Smooth muscle cell (in vitro differentiated cells): Measurements from ENCODE around the gene FCHSD1. TPM values are rescaled to one million over a fixed set of nuclear protein-coding genes. Genes with fewer than 3 reads are reported as not detected.

ENCODE experiments used
- DNase-seq: peaks from one replicate; lab custom pipeline; 2025; ENCODE audit not compliant: unreplicated experiment; lab: John Stamatoyannopoulos, UW
- H2AFZ ChIP-seq: fragments of 200-600 bp; sonication (generic); 2 replicates; pipeline ENCODE4 v1.6.0; 2016; ENCODE audit warnings: antibody characterized with exemption, low read depth, mild to moderate bottlenecking
- H3F3A ChIP-seq: fragments of 200-600 bp; sonication (generic); 2 replicates; pipeline ENCODE4 v1.6.0; 2017; ENCODE audit warnings: antibody characterized with exemption, low read depth
- H3K27ac ChIP-seq: fragments of 200-600 bp; sonication (generic); 2 replicates; pipeline ENCODE4 v1.5.1; 2016; ENCODE audit warnings: low read depth, mild to moderate bottlenecking
- H3K27me3 ChIP-seq: fragments of 200-600 bp; sonication (generic); 2 replicates; pipeline ENCODE4 v1.6.1; 2016; ENCODE audit warnings: low read depth, mild to moderate bottlenecking
- H3K36me3 ChIP-seq: fragments of 200-600 bp; sonication (generic); 2 replicates; pipeline ENCODE4 v1.5.1; 2016; ENCODE audit warnings: low read depth
- H3K4me1 ChIP-seq: fragments of 200-600 bp; sonication (generic); 2 replicates; pipeline ENCODE4 v1.5.1; 2016; ENCODE audit warnings: low read depth
- H3K4me2 ChIP-seq: fragments of 200-600 bp; sonication (generic); 2 replicates; pipeline ENCODE4 v1.6.0; 2016; ENCODE audit warnings: mild to moderate bottlenecking
- H3K4me3 ChIP-seq: fragments of 200-600 bp; sonication (generic); 2 replicates; pipeline ENCODE4 v1.5.1; 2016; ENCODE audit warnings: mild to moderate bottlenecking
- H3K79me2 ChIP-seq: fragments of 200-600 bp; sonication (generic); 2 replicates; pipeline ENCODE4 v1.6.0; 2016; ENCODE audit warnings: low read depth, mild to moderate bottlenecking
- H3K9ac ChIP-seq: fragments of 200-600 bp; sonication (generic); 2 replicates; pipeline ENCODE4 v1.6.0; 2016; ENCODE audit warnings: low read depth
- H3K9me3 ChIP-seq: fragments of 200-600 bp; sonication (generic); replicated peaks from 2 replicates; pipeline ENCODE4 v1.5.1; 2016; ENCODE audit warnings: low read depth
- H4K20me1 ChIP-seq: fragments of 200-600 bp; sonication (generic); 2 replicates; pipeline ENCODE4 v1.6.0; 2016; ENCODE audit warnings: low read depth
- CTCF ChIP-seq: fragments of 200-600 bp; sonication (generic); IDR thresholded peaks from 2 replicates; pipeline ENCODE4 v1.5.1; 2017; ENCODE audit warnings: borderline replicate concordance, mild to moderate bottlenecking, antibody characterized with exemption; ENCODE audit not compliant: insufficient read depth, poor library complexity, severe bottlenecking
- WGBS: methylation state at CpG from one replicate; pipeline ENCODE4 v1.1.7; 2016; ENCODE audit warnings: low lambda C conversion rate; 5-methylcytosine and 5-hydroxymethylcytosine counted together
- polyA plus RNA-seq: library from polyadenylated mRNA; unstranded; fragments of >200 nt; fragmentation: Nextera tagmentation; extraction: Ambion mirVana; gene quantifications from 2 replicates; pipeline ENCODE4 v1.2.1, GENCODE V29; 2016
- total RNA-seq: library from RNA; depleted of rRNA; stranded (reverse); fragments of >200 nt; gene quantifications from 2 replicates; pipeline ENCODE4 v1.2.3, GENCODE V29; 2014

Gene FCHSD1
- total and polyA plus RNA-seq, 2 experiments from 2014 or later, result 15.7 to 16.4 TPM

- peak overlapping the region; percentile 77 for H3K27ac ChIP-seq
- H3K79me2 ChIP-seq, result no peaks in the 10 kb centered on the region
- H3K27me3 ChIP-seq, result no peaks in the 10 kb centered on the region
- no peaks in the 10 kb centered on the region for H3K9me3 ChIP-seq
- no peak overlapping the region for H3K9ac ChIP-seq
- H2AFZ ChIP-seq, result no peak overlapping the region
- no peak for TF ChIP-seq CTCF
- 61% methylated on average over 8 of the region's 8 CpGs for WGBS
- no peak for DNase-seq
- no peaks in the 10 kb centered on the region for H3K4me1 ChIP-seq
- H3K4me2 ChIP-seq, result no peak overlapping the region
- no peaks in the 10 kb centered on the region for H3K36me3 ChIP-seq
- no peaks in the 10 kb centered on the region for H4K20me1 ChIP-seq
- H3K4me3 ChIP-seq, result no peak overlapping the region
- H3F3A ChIP-seq, result no peaks in the 10 kb centered on the region
These were observed 17.5 kb upstream of the FCHSD1 start for GRCh38 chr5:141668601-141669265.

GRCh38 chr5:141665995-141666940, 15.1 kb upstream of the FCHSD1 start:
- H4K20me1 ChIP-seq, result no peaks in the 10 kb centered on the region
- H3K9ac ChIP-seq, result no peak overlapping the region
- TF ChIP-seq CTCF, result no peak
- DNase-seq, result no peak
- H3K4me2 ChIP-seq, result no peak overlapping the region
- H3K9me3 ChIP-seq, result no peaks in the 10 kb centered on the region
- no peaks in the 10 kb centered on the region for H3K4me1 ChIP-seq
- no peak overlapping the region for H2AFZ ChIP-seq
- WGBS, result 94% methylated on average over 18 of the region's 18 CpGs
- no peak overlapping the region for H3K27ac ChIP-seq
- no peaks in the 10 kb centered on the region for H3K27me3 ChIP-seq
- H3K79me2 ChIP-seq, result no peaks in the 10 kb centered on the region
- H3K36me3 ChIP-seq, result no peaks in the 10 kb centered on the region
- no peaks in the 10 kb centered on the region for H3F3A ChIP-seq
- no peak overlapping the region for H3K4me3 ChIP-seq

- peak; percentile 93 for TF ChIP-seq CTCF
- H3K4me2 ChIP-seq, result no peak overlapping the region
- H3K27ac ChIP-seq, result no peak overlapping the region
- no peak overlapping the region for H3K9ac ChIP-seq
- 53% methylated on average over 12 of the region's 13 CpGs for WGBS
- no peaks in the 10 kb centered on the region for H3F3A ChIP-seq
- H3K27me3 ChIP-seq, result no peaks in the 10 kb centered on the region
- no peaks in the 10 kb centered on the region for H4K20me1 ChIP-seq
- DNase-seq, result peak; percentile 37
- H3K9me3 ChIP-seq, result no peaks in the 10 kb centered on the region
- no peaks in the 10 kb centered on the region for H3K79me2 ChIP-seq
- H3K36me3 ChIP-seq, result no peaks in the 10 kb centered on the region
- H2AFZ ChIP-seq, result no peak overlapping the region
- H3K4me1 ChIP-seq, result no peaks in the 10 kb centered on the region
- no peak overlapping the region for H3K4me3 ChIP-seq
These were observed 13.7 kb upstream of the FCHSD1 start for GRCh38 chr5:141664733-141665461.
